NCI-H146 (cell line): ENCODE data around the gene SRGAP3.
A peak's percentile ranks its signal among the peaks of the same experiment; 100 is the strongest.

Experiments
- DNase-seq: peaks from one replicate; lab custom pipeline; 2025; lab: John Stamatoyannopoulos, UW

The SRGAP3 gene

DNA sequence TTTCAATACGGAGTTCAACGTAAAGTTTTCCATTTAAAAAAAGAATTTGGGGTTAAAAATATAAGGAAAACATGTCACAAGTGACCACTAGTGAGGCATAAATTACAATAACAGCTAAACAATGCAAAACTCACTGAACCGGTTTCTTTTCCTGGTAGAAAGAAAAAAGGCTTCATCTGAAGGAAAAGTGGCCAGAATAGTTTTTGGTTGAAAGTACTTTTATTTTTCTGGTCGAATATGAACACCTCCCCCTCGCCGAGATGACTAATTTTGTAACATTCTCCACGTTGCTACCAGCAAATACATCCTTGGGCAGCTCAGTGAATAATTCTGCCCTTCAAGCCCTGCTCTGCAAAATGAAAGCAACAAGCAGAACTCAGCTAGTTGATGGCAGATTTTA is 3.9 kb upstream of the SRGAP3 start:
- no peak for DNase-seq

DNA sequence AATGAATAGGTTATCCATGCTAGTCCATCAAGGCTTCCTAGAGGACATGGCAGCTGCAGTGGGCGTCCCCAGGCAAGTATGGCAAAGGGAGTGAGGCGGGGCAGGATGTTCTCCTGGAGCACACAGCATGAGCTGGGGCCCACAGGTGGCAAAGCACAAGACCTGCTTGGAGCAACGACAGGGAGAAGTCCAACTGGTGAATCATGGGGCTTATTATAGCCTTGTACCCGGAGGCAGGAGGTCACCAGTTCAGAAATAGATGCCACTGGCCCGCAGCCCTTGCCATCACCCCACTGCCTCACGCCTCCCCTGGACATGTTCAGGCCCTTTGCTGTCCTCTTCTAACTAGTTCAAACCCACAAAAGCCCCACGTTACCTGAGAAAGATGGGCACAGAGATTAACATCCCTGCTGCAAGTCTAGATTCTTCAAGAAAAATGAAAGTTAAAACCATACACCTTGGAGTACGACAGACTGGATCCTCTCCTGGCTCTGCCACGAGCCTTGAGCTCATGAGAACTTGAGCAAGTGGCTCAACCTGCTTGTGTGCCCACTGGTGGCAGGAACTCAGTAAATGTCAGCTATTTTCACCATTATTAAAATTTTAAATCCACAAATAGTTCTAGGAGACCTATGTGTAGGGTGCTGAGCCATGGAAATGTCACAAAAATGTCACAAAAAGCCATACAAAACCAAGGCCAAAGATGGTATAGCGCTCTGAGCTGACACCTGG is 1.8 kb upstream of the SRGAP3 start:
- DNase-seq, result peak; percentile 2

DNA sequence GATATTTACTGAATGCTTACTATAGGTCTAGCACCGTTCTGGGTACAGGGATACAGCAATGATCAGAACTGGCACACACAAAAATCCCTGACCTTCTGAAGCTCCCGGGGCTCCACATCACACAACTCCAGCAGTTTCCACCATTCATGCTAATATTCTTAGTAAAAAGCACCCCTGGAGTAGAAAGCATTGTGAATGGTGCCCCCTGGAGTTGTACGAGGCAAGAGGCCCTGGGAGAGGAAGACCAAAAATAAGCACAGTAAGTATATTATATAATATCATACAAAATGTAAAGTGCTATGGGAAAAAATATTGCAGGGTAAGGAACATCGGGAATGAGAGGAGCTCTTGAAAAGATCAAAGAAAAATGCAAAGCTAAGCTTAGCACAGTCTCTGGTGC is 790 bp upstream of the SRGAP3 start:
- DNase-seq, result no peak

DNA sequence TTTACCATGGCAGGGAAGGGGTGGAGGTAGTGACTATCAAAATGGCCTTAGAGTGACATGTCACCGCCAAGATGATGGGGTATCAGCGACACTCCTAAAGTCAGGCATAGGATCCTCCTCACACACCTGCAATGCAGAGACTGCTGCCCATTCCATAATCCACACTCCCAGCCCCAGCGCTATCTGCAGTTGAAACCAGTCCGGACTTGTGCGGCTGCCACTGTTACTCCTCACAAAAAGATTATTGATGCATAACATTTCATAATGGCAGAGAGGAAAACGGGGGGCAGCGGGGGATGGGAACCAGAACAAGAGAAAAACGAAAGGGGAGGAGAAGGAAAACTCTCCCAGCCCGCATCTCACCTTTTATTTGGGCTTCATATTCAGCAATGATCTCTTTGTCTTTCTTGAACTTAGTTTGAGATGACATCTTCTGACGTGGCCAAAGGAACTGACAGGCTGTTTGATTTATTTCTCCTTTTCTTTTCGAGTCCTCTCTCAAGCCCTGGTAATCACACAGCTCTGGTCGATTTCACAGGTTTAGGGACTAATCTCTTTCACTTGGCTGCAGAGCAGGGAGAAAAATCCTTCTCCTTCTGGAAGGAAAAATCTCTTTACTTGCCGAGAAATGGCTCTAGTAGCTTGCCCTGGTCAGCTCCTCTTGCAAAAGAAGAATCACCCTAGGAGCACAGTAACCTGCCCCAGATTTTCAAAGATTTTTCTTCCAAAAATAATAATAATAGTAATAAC is 749 bp downstream of the SRGAP3 start:
- peak; percentile 41 for DNase-seq

DNA sequence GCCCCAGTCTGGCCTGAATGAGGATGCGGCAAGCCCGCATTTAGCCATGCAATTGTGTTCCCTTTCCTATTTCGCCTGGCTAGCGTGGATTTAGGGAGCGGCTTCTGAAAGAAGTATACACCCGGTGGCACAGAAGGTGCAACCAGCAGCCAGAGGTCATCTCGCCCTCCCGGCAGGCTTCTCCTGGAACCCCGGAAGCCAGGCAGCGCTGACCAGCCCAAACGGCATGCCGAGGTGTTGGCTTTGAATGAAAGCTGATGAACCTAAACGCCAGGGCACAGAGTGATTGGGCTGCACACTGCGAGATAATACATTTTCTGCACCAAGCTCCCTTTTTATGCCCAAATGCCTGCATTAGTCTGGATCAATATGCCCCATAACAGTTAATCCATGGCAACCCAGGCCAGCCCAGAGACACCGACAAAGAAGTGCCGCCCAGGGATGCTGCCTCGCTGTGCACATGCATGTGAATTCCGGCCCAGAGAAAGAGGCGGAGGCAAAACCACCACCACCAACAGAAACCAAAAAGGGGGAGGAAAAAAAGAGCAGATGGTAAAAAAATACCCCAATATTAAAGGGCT is 1.4 kb downstream of the SRGAP3 start:
- DNase-seq, result peak; percentile 14

DNA sequence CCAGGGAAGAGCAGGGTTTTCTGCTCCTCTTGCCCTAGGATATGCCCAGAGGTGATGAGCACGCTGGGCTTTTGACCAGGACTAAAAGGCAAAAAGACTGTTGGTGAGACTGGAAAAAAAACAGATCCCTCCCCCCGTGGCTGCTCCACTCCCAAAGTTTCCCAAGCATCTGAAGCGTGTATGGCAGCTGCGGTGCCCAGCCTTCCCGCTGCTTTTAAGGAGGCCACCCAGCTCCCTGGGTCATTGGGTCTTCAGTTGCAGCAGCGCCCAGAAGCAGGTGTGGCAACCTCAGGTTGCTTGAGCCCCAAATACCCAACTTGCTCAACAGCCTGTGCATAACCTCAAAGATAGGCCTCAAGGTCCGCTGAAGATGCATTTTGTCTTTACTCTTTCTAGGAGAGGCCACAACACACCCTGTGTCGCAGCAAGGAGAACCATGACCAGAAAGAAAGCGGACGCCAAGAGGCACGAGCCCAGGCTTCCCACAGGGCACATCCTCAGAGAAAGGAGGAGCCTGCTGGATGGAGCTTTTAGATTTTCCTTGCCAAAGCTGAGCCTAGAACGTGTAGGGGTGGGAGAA is 2.0 kb downstream of the SRGAP3 start:
- DNase-seq, result no peak

DNA sequence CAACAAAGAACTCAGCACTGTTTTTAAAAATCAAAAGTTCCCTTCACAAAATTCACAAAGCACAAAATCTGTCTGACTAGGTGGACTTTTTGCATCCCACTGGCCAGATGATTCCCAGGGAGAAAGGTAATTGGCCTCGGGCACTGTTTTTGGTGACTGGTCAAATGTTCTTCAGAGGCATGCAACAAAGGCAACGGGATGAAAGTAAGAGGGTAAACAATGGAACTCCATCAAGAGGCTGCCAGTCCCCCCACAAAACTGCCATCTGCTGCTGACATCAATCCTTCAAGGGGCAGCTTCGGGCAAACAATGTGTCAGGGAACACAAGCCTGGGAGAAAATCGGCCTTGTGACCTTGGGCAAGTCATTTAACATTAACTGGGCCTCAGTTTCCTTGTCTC is 3.3 kb downstream of the SRGAP3 start:
- no peak for DNase-seq

DNA sequence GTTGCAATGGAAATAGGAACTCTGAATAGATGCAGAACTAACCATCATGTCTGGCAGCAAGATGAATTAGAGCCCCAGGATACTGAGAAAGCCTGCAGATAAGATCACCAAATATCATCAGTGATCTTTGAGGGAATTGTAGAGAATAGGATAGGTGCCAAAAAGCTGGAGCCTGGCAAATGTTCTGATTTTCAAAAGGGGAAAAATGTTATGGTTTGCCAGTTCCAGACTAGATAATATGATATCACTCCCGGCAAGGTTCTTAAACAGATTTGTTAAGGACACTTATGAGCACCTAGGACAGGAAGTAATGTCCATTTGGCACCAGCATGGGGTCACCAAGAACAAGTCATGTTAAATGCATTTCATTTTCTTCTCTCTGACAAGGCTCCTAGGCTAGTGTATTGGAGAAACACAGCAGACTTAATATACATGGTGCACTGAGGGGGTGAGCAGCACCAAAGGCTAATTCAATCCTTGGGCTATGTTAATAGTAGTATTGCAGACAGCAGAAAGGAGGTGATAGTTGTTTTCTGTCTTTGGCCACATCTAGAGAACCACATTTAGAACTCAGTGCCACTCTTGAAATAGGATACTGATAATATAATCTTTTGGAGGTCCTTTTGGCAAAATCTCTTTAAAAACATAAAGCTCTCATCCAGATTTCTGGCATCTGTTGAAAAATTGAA is 4.8 kb downstream of the SRGAP3 start:
- no peak for DNase-seq

DNA sequence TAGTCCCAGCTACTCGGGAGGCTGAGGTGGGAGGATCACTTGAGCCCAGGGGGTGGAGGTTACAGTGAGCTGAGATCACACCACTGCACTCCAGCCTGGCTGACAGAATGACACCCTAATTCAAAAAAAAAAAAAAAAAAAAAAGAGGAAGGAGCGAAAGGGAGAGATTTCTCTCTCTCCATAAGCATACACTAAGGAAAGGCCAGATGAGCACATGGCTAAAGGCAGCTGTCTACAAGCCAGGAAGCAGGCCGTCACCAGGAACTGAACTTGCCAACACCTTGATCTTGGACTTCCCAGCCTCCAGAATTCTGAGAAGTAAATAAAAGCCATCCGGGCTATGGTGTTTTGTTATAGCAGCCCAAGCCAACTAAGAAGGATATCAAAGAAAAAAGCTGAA is 7.5 kb downstream of the SRGAP3 start:
- DNase-seq, result no peak

DNA sequence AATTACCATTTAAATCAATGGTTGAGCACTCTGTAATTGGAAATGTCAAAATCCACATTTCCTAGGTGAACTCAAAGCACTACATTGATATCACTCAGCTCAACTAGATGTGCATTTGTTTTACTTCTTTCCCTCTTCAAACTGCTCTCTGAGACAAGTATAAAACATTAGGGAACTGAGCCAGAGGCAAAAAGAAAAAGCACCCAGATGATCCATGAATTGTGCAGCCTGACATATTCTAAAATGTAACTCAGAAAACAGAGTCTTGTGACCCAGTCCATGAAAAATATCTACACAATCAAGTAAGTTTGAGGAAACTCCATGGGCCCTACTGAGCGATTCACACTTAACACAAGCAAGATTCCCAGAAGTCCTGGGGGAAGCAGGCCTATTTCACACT is 9.8 kb downstream of the SRGAP3 start:
- no peak for DNase-seq

DNA sequence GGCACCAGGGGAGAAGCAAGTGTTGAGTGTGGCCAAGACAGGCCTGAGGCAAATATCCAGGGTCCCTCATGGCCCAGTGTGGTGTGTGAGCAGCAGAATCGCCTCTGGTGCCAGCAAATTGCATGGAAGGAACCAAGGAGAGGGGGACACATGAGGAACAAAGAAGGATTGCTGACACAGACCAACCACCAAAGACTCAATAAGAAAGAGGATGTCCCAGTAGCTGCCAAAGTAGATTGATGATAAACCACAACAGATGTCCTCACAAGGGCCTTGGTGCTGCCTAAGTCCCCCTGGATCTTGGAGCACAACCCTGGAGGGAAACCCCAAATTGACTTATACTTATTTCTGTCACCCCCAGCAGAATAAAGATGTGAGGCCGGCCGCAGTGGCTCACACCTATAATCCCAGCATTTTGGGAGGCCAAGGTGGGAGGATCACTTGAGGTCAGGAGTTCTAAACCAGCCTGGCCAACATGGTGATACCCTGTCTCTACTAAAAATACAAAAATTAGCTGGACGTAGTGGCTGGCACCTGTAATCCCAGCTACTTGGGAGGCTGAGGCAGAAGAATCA is 10.6 kb downstream of the SRGAP3 start:
- no peak for DNase-seq

DNA sequence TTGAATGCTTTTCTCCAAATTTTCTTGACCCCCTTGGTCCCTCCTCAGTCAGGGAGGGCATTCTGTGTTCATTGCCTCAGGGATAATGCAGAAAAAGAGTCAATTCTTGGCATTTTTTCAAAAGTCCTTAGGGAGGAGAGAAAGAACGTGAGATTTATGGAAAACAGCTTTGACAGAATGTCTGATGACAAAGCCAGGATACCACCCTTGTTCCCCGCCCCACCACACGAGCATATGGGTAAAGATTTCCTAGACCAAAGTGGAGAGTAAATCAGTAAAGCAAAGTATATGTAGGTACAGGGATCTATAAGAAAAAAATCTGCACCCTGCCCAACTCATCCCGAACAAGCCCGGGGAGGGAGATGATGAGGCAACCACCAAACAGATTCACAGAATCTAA is 11.2 kb downstream of the SRGAP3 start:
- no peak for DNase-seq

DNA sequence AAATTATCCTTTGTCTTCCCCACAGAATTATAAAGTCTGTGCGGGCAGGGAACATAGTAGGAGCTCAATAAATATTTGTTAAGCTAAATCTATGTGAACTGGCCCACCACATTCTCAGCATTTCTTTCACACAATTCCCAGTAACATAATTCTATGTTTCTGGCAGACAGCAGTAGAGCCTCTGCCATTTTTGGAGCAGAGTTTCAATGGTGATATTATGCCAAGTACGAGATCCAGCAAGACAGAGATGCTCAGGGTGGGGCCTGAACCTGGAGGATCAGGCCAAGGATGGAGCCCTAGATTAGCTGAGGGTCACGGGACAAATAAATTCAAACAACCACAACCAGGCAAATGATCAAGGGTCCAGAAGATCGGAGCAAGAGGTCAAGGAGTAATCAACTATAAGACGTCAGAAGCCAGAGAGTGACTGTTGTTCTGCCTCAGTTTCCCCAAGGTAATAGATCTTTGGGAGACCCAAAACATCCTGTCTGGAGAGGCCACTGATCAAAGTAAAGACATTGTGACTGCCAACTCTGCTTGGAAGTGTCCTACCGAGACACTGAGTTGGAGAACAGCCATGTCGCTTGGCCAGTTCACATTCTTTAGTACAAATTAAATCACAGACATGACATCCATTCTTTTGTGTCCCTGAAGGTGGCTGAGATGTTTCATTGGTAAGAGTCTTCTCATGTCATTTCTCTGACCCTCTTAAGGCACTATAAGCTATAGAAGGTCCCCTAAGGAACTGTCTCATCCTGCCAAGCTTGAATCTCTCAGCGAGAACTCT is 15.4 kb downstream of the SRGAP3 start:
- DNase-seq, result no peak

DNA sequence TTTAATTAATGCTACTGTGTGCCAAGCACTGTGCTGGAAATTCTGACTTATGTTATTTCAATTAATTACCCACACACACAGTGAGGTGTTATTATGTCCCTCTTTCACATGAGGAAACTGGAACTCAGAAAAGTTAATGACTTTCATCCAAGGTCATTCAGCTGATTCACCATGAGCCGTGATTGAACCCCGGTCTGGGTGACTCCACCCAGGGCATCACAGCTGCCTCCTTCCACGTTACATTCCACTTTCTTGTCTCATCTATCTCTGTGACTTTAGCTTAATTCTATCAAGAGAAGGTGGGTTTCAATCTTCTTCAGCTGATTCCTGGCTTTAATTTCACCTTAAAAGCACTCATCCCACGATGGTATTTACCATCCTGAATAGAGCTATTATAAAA is 16.3 kb downstream of the SRGAP3 start:
- no peak for DNase-seq

DNA sequence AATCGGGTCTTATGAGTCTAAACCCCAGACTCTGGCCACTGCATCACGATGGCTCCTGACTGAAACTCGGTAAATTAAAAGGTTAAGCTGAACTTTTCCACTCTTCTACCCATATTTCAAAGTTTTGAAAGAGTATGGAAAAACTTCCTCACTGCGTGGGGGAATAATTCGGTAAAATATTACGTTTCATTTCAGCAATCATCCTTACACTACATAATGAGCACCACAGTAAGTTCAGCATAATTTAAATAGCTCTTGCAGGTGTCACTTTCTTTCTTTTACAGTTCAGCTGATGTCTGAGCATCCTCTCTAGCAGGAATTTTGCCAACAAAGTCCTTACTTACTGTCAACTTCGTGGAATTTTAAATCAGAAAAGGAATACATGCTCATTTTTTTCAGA is 17.5 kb downstream of the SRGAP3 start:
- DNase-seq, result no peak

DNA sequence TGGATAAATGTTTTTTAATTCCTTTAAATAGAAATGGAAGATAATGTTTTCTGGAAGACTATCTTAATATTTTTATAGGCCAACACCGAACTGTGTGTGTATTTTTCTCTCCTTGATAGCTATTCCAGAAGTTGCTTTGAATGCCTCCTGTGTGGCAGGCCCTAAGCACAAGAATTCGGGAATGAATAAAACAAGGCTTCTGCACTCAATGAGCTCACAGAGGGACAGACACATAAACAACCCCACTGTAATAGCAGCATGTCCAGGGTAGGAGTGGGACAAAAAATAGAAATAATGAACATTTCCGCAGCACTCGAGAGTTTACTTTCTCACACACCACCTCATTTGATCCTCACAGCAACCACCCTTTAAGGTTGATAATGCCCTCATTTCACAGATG is 18.0 kb downstream of the SRGAP3 start:
- DNase-seq, result no peak

DNA sequence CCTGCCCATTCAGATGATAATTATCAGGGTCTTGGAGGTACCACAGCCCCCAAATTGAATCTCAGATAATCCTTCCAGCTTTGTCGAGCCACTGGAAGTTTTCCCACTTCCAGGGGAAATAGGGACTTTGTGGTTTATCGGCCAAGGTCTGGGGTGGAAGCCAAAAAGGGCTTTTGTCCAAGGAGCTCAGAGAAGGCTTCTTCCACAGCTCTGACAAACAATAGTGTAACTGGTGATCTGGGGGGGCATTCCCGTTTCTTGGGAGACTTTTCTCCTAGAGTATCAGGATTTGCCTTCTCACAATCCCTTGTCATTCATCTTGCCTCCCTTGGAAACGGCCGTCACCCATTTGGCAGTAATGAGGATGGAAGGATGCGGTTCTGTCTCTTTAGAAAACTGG is 18.4 kb downstream of the SRGAP3 start:
- DNase-seq, result no peak

DNA sequence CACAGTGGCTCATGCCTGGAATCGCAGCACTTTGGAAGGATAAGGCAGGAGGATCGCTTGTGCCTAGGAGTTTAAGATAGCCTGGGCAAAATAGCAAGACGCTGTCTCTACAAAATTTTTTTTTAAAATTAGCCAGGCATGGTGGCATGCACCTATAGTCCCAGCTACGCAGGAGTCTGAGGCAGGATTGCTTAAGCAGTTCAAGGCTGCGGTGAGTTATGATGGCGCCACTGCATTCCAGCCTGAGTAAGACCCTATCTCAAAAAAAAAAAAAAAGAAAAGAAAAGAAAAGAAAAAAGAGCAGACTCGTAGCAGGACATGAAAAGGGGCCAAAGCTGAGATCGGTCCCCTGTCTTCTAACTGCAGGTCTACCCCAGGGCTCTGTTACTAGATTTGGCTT is 18.9 kb downstream of the SRGAP3 start:
- no peak for DNase-seq

DNA sequence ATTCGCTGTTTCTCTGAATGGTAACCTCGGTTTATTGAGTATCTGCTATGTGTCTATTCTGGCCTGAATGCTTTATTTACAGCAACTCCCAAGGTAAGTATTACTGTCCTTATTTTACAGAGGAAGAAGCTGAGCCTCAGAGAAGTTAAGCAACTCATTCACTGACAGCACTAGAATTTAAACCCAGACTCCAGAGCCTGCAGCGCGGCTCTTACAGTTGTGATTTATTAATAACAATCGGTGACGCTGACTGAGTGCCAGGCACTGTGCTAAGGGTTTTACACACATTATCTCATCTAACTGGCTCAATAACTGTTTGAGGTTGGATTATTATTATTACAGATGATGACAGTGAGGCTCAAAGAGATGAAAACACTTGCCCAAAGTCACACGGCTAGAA is 19.6 kb downstream of the SRGAP3 start:
- DNase-seq, result no peak

DNA sequence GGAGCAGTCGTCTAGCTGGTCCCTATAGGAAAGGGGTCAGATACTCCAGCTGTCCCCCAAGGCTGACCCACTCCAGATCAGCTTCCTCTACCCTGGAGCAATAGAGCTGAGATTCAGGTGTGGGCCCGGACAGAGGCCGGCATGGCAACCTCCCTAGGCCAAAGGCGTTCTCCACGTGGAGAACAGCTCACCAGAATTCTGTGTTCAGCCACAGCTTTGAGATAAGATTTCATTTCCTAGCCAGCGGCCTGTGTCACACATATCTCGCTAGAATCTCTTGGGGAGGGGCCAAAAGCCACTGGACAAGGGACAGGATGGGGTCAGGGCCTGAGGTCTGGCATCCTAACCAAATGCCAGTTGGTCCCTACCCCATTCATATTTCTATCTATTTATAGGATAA is 20.1 kb downstream of the SRGAP3 start:
- no peak for DNase-seq

DNA sequence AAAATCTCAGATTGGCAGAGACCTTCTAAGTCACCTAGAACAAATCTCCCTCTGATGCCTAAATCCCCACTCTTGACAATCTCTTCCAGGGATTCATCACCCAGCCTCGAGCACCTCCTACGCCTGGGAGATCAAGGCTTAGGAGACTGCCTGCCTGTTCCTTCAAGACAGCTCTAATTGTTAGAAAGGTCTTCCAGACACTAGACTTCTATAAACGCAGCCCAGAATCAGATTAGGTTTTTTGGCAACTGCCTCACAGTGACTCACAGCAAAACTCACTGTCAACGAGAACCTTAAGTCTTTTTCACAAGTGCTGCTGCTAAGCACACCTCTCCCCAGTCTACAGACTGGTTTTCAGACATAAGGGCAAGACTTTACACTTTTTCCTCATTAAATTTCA is 23.1 kb downstream of the SRGAP3 start:
- no peak for DNase-seq
